GM19372 (cell line): ENCODE data around the gene MMRN1.
A peak's percentile ranks its signal among the peaks of the same experiment; 100 is the strongest.

Source experiments
- ATAC-seq: cut with Tn5 transposase; IDR thresholded peaks from one replicate; pipeline ENCODE4 v1.9.1; 2021; ENCODE audit warnings: mild to moderate bottlenecking, low read depth, moderate library complexity; ENCODE audit not compliant: unreplicated experiment

The MMRN1 gene

GRCh38 chr4:89894649-89895550, at the start of gene MMRN1:
MMRN1 (plus strand) TSS chr4:89894854; CDS start chr4:89894972, 118 bp downstream.
- peak; percentile 67 for ATAC-seq

GRCh38 chr4:89847571-89848325, 46.9 kb upstream of the MMRN1 start:
- ATAC-seq = no peak

- ATAC-seq = no peak
These were observed 39.4 kb upstream of the MMRN1 start for GRCh38 chr4:89855236-89855635.

GRCh38 chr4:89860971-89861370, 33.7 kb upstream of the MMRN1 start:
- no peak for ATAC-seq

GRCh38 chr4:89863533-89863932, 31.1 kb upstream of the MMRN1 start:
- ATAC-seq = no peak

- ATAC-seq = no peak
These were observed 26.4 kb upstream of the MMRN1 start for GRCh38 chr4:89868276-89868675.

- no peak for ATAC-seq
These were observed 25.6 kb upstream of the MMRN1 start for GRCh38 chr4:89868999-89869589.

- ATAC-seq = no peak
These were observed 23.4 kb upstream of the MMRN1 start for GRCh38 chr4:89871211-89871610.

GRCh38 chr4:89876548-89876947, 18.1 kb upstream of the MMRN1 start:
- ATAC-seq = no peak

- no peak for ATAC-seq
These were observed 16.0 kb upstream of the MMRN1 start for GRCh38 chr4:89878611-89879010.

- no peak for ATAC-seq
These were observed 15.4 kb upstream of the MMRN1 start for GRCh38 chr4:89879215-89879614.

GRCh38 chr4:89889289-89889688, 5.4 kb upstream of the MMRN1 start:
- no peak for ATAC-seq

GRCh38 chr4:89897867-89898266, 3.2 kb downstream of the MMRN1 start:
- ATAC-seq = no peak

- peak; percentile 41 for ATAC-seq
These were observed 3.7 kb downstream of the MMRN1 start for GRCh38 chr4:89898304-89898716.

- no peak for ATAC-seq
These were observed 4.5 kb downstream of the MMRN1 start for GRCh38 chr4:89899152-89899551.

- no peak for ATAC-seq
These were observed 5.2 kb downstream of the MMRN1 start for GRCh38 chr4:89899854-89900253.

GRCh38 chr4:89901808-89902431, 7.3 kb downstream of the MMRN1 start:
- peak; percentile 77 for ATAC-seq

- ATAC-seq = no peak
These were observed 9.9 kb downstream of the MMRN1 start for GRCh38 chr4:89904524-89904923.

GRCh38 chr4:89906316-89906715, 11.7 kb downstream of the MMRN1 start:
- no peak for ATAC-seq

- ATAC-seq = no peak
These were observed 12.3 kb downstream of the MMRN1 start for GRCh38 chr4:89906777-89907521.
